HCT116 (cell line): ENCODE data around the gene IPP. TPM values are rescaled to one million over a fixed set of nuclear protein-coding genes. Genes with fewer than 3 reads are reported as not detected.

Experiments used
- ATAC-seq: fragments of 200-7000 bp; cut with Tn5 transposase; 2 replicates; pipeline ENCODE4 v1.9.1; 2020; ENCODE audit warnings: mild to moderate bottlenecking, moderate library complexity
- BruUV-seq: library from RNA; stranded (reverse); fragments of 400-500 nt; replicated peaks from 2 replicates; lab custom pipeline; 2021; lab: Mats Ljungman, UMichigan
- CTCF ChIA-PET: fragments of 300-600 bp; sonication (Branson Sonifier 250); formaldehyde crosslinking; loops from one replicate; lab custom pipeline; 2021; ENCODE audit warnings: antibody characterized with exemption; lab: Charles Lee
- POLR2A ChIA-PET: fragments of 300-600, 350-600 bp; sonication (Branson Sonifier 250); formaldehyde crosslinking; loops from one replicate; lab custom pipeline; 2021; ENCODE audit warnings: antibody characterized with exemption; lab: Charles Lee
- RAD21 ChIA-PET, 2 experiments: fragments of 300-600 bp; sonication (Branson Sonifier 250); formaldehyde crosslinking; loops; one replicate each; lab custom pipeline; 2023; ENCODE audit warnings: low total read pairs in 2 of 2; ENCODE audit not compliant: uncharacterized antibody in 2 of 2, unreplicated experiment in 2 of 2, low non-redundant PET in 1 of 2; lab: Charles Lee
- DNase-seq: peaks from one replicate; pipeline ENCODE4 v3.0.0-alpha.2; 2010; ENCODE audit warnings: low read depth, low spot score
- H2AFZ ChIP-seq: fragments of 200-600 bp; shearing (Covaris generic), sonication (generic); 2 replicates; pipeline ENCODE4 v1.6.1; 2017; ENCODE audit warnings: low read depth, mixed run types, mixed read lengths, antibody characterized with exemption, low read length; ENCODE audit not compliant: poor library complexity, severe bottlenecking
- H3K27ac ChIP-seq: 2 replicates; pipeline ENCODE4 v1.5.1; 2012; ENCODE audit warnings: low read depth, low read length
- H3K27me3 ChIP-seq: fragments of 200-600 bp; sonication (generic); 2 replicates; pipeline ENCODE4 v1.6.1; 2016; ENCODE audit warnings: mixed run types, low read length, mixed read lengths; ENCODE audit not compliant: insufficient read depth
- H3K36me3 ChIP-seq, 2 experiments: fragments of 200-500 bp in 1 of 2; fragments of 200-600 bp in 1 of 2; sonication (Bioruptor generic) in 1 of 2; sonication (generic) in 1 of 2; 2 replicates each; pipeline versions ENCODE4 v1.5.1 to v1.6.1; 2014 to 2016; ENCODE audit warnings: low read length in 2 of 2, inconsistent platforms in 1 of 2, mixed read lengths in 1 of 2, mixed run types in 1 of 2; ENCODE audit not compliant: insufficient read depth in 2 of 2, control insufficient read depth in 1 of 2
- H3K4me1 ChIP-seq, 2 experiments: fragments of 200-600 bp in 1 of 2; sonication (generic) in 1 of 2; 2 replicates each; pipeline versions ENCODE4 v1.5.1 to v1.6.1; 2012 to 2017; ENCODE audit warnings: low read length in 2 of 2, inconsistent platforms in 1 of 2, mild to moderate bottlenecking in 1 of 2, mixed read lengths in 1 of 2, mixed run types in 1 of 2, moderate library complexity in 1 of 2; ENCODE audit not compliant: insufficient read depth in 2 of 2, control insufficient read depth in 1 of 2
- H3K4me2 ChIP-seq: fragments of 200-600 bp; sonication (generic); 2 replicates; pipeline ENCODE4 v1.6.1; 2017; ENCODE audit warnings: mixed run types, low read length, mixed read lengths
- H3K4me3 ChIP-seq, 2 experiments: fragments of 200-600 bp in 1 of 2; sonication (generic) in 1 of 2; replicated peaks in 1 of 2; 2 replicates each; pipeline ENCODE4 v1.5.1; 2011 to 2016; ENCODE audit warnings: low read length in 2 of 2, control low read depth in 1 of 2, low read depth in 1 of 2, mild to moderate bottlenecking in 1 of 2, mixed read lengths in 1 of 2, mixed run types in 1 of 2
- H3K79me2 ChIP-seq: fragments of 200-600 bp; sonication (generic); 2 replicates; pipeline ENCODE4 v1.6.1; 2017; ENCODE audit warnings: mild to moderate bottlenecking, mixed run types, low read length, moderate library complexity, mixed read lengths; ENCODE audit not compliant: insufficient read depth
- H3K9ac ChIP-seq: fragments of 200-600 bp; sonication (generic); 2 replicates; pipeline ENCODE4 v1.6.1; 2016; ENCODE audit warnings: low read length, mixed read lengths
- H3K9me2 ChIP-seq: fragments of 200-600 bp; sonication (generic), shearing (Covaris generic); 2 replicates; pipeline ENCODE4 v1.6.1; 2017; ENCODE audit warnings: mixed run types, mild to moderate bottlenecking, moderate library complexity; ENCODE audit not compliant: insufficient read depth
- H3K9me3 ChIP-seq, 2 experiments: fragments of 200-500 bp in 1 of 2; fragments of 200-600 bp in 1 of 2; sonication (Bioruptor generic) in 1 of 2; sonication (generic) in 1 of 2; 2 replicates each; pipeline ENCODE4 v1.6.1; 2014 to 2017; ENCODE audit warnings: low read length in 2 of 2, mixed read lengths in 2 of 2, inconsistent platforms in 1 of 2, low read depth in 1 of 2, mild to moderate bottlenecking in 1 of 2, mixed run types in 1 of 2, moderate library complexity in 1 of 2; ENCODE audit not compliant: control insufficient read depth in 1 of 2, insufficient read depth in 1 of 2
- H4K20me1 ChIP-seq: fragments of 200-600 bp; sonication (generic), shearing (Covaris generic); 2 replicates; pipeline ENCODE4 v1.6.1; 2017; ENCODE audit warnings: mixed run types, mild to moderate bottlenecking, moderate library complexity; ENCODE audit not compliant: insufficient read depth
- CBX3 ChIP-seq: IDR thresholded peaks from 2 replicates; pipeline ENCODE4 v1.6.1; 2012; ENCODE audit warnings: low read depth
- CTCF ChIP-seq, 3 experiments: fragments of 200-600 bp in 1 of 3; sonication (generic) in 1 of 3; IDR thresholded peaks in 2 of 3; conservative IDR thresholded peaks in 1 of 3; 2 replicates each; pipeline ENCODE4 v1.5.1; 2012 to 2017; ENCODE audit warnings: low read depth in 2 of 3, low read length in 2 of 3, antibody characterized with exemption in 1 of 3, borderline replicate concordance in 1 of 3, control low read depth in 1 of 3, mild to moderate bottlenecking in 1 of 3, mixed read lengths in 1 of 3, mixed run types in 1 of 3, moderate library complexity in 1 of 3; ENCODE audit not compliant: insufficient read depth in 1 of 3
- EGR1 ChIP-seq: IDR thresholded peaks from 2 replicates; pipeline ENCODE4 v1.6.1; 2012; ENCODE audit warnings: low read depth
- EZH2phosphoT487 ChIP-seq: fragments of 200-600 bp; IDR thresholded peaks from 2 replicates; pipeline ENCODE4 v1.6.1; 2018; ENCODE audit warnings: antibody characterized with exemption, borderline replicate concordance
- FOSL1 ChIP-seq: IDR thresholded peaks from 2 replicates; pipeline ENCODE4 v1.6.1; 2012; ENCODE audit warnings: low read depth
- JUND ChIP-seq: IDR thresholded peaks from 2 replicates; pipeline ENCODE4 v1.6.1; 2012
- POLR2A ChIP-seq: IDR thresholded peaks from 2 replicates; pipeline ENCODE4 v1.7.0; 2011; ENCODE audit warnings: borderline replicate concordance; ENCODE audit not compliant: insufficient read depth, insufficient read length; ENCODE audit errors: extremely low read depth
- SIN3A ChIP-seq: IDR thresholded peaks from 2 replicates; pipeline ENCODE4 v1.6.1; 2012; ENCODE audit warnings: low read depth
- SRF ChIP-seq: IDR thresholded peaks from 2 replicates; pipeline ENCODE4 v1.6.1; 2012; ENCODE audit warnings: low read depth
- TCF7L2 ChIP-seq: IDR thresholded peaks from 2 replicates; pipeline ENCODE4 v1.7.0; 2011; ENCODE audit warnings: borderline replicate concordance, inconsistent platforms; ENCODE audit not compliant: insufficient read depth, insufficient read length; ENCODE audit errors: extremely low read depth
- YY1 ChIP-seq: IDR thresholded peaks from 2 replicates; pipeline ENCODE4 v1.6.1; 2011; ENCODE audit warnings: low read length, low read depth, moderate library complexity, mild to moderate bottlenecking; ENCODE audit not compliant: insufficient replicate concordance; ENCODE audit errors: extremely low read depth
- ZFX ChIP-seq: fragments of 450-650 bp; IDR thresholded peaks from 2 replicates; pipeline ENCODE4 v1.6.1; 2017
- intact Hi-C: fragments of 100-400 bp; cut with micrococcal nuclease; formaldehyde crosslinking; loops from 2 replicates; pipeline ENCODE4 v1.10.0; 2022
- total RNA-seq: library from RNA; stranded (reverse); gene quantifications from one replicate; pipeline ENCODE4 v1.2.1, GENCODE V29; 2021; ENCODE audit not compliant: unreplicated experiment
- TF ChIP-seq, protein P1 (sequence below): IDR thresholded peaks from 2 replicates; pipeline ENCODE4 v1.6.1; 2012; ENCODE audit warnings: low read depth

The IPP gene
- total RNA-seq, 1 experiment from 2014 or later = 13.8 TPM

- H4K20me1 ChIP-seq = no peaks in the 10 kb centered on the region
- CTCF ChIA-PET = no interaction called here
- POLR2A ChIA-PET = no interaction called here
- no peaks in the 10 kb centered on the region for H3K27me3 ChIP-seq
- H2AFZ ChIP-seq = no peak overlapping the region
- no TSS peak for BruUV-seq
- RAD21 ChIA-PET = interaction anchor here in 1 of 2 experiments (0.7 kb wide), 1 partner anchor 109 kb away, joined by 3 read pairs; no protein-coding TSS in a partner anchor
- no peaks in the 10 kb centered on the region for H3K79me2 ChIP-seq
- no peak for DNase-seq
- no peaks in the 10 kb centered on the region for H3K36me3 ChIP-seq
- no peaks in the 10 kb centered on the region; a peak in 1 of 4 replicates for H3K4me1 ChIP-seq
- no peak overlapping the region for H3K9ac ChIP-seq
- no peaks in the 10 kb centered on the region for H3K9me3 ChIP-seq
- ATAC-seq = no peak
- intact Hi-C loops = no loop called here
- H3K4me3 ChIP-seq = no peak overlapping the region
- H3K27ac ChIP-seq = no peak overlapping the region
- TF ChIP-seq CBX3 = no peak
- no peak for TF ChIP-seq CTCF (IDR thresholded peaks at IDR 0.05 in 2 of 3, conservative IDR thresholded peaks at IDR 0.05 in 1 of 3; ENCODE audit: borderline replicate concordance in 1 of 3, insufficient read depth in 1 of 3, low read depth in 2 of 3, low read length in 2 of 3)
- TF ChIP-seq JUND = no peak
- TF ChIP-seq EGR1 = no peak
- no peak for TF ChIP-seq FOSL1
- TF ChIP-seq YY1 = no peak
- TF ChIP-seq ZFX = no peak
- no peak for TF ChIP-seq SIN3A
- no peak for TF ChIP-seq EZH2phosphoT487
- H3K9me2 ChIP-seq = no peaks in the 10 kb centered on the region
- H3K4me2 ChIP-seq = no peak overlapping the region
Observed at GRCh38 chr1:45789601-45790000, 39.1 kb upstream of the IPP start.

DNA sequence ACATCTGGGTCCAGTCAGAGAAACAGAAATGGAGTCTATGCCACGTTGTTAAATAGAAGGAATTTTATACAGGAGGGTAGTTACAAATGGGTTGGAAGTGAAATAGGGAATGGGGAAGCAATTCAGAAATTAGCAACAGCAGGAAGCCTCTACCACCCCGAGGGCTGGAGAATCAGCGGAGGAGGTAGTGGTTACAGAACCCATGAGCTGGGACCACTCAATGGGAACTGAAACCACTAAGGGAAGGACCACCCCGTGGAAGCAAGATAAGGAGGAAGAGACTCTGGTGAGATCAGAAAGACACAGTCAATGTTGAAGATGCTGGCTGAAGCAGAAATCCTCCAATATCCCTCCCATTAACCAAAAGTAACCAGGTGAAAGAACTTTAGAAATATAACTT is 37.5 kb upstream of the IPP start:
- RAD21 ChIA-PET = no interaction called here
- DNase-seq (no peak), ATAC-seq (no peak)
- no peaks in the 10 kb centered on the region for H3K4me1 ChIP-seq
- H2AFZ ChIP-seq = no peak overlapping the region
- no peaks in the 10 kb centered on the region for H3K36me3 ChIP-seq
- no peaks in the 10 kb centered on the region for H3K9me2 ChIP-seq
- CTCF ChIA-PET = no interaction called here
- POLR2A ChIA-PET = no interaction called here
- no peaks in the 10 kb centered on the region for H4K20me1 ChIP-seq
- H3K27me3 ChIP-seq = no peaks in the 10 kb centered on the region
- no peak overlapping the region for H3K4me3 ChIP-seq
- H3K9me3 ChIP-seq = no peaks in the 10 kb centered on the region
- no peak for TF ChIP-seq TCF7L2
- TF ChIP-seq SIN3A = no peak
- no peak for TF ChIP-seq POLR2A
- TF ChIP-seq CTCF (IDR thresholded peaks at IDR 0.05 in 2 of 3, conservative IDR thresholded peaks at IDR 0.05 in 1 of 3; ENCODE audit: borderline replicate concordance in 1 of 3, insufficient read depth in 1 of 3, low read depth in 2 of 3, low read length in 2 of 3) = no peak
- TF ChIP-seq FOSL1 = no peak
- TF ChIP-seq, protein P1, sequence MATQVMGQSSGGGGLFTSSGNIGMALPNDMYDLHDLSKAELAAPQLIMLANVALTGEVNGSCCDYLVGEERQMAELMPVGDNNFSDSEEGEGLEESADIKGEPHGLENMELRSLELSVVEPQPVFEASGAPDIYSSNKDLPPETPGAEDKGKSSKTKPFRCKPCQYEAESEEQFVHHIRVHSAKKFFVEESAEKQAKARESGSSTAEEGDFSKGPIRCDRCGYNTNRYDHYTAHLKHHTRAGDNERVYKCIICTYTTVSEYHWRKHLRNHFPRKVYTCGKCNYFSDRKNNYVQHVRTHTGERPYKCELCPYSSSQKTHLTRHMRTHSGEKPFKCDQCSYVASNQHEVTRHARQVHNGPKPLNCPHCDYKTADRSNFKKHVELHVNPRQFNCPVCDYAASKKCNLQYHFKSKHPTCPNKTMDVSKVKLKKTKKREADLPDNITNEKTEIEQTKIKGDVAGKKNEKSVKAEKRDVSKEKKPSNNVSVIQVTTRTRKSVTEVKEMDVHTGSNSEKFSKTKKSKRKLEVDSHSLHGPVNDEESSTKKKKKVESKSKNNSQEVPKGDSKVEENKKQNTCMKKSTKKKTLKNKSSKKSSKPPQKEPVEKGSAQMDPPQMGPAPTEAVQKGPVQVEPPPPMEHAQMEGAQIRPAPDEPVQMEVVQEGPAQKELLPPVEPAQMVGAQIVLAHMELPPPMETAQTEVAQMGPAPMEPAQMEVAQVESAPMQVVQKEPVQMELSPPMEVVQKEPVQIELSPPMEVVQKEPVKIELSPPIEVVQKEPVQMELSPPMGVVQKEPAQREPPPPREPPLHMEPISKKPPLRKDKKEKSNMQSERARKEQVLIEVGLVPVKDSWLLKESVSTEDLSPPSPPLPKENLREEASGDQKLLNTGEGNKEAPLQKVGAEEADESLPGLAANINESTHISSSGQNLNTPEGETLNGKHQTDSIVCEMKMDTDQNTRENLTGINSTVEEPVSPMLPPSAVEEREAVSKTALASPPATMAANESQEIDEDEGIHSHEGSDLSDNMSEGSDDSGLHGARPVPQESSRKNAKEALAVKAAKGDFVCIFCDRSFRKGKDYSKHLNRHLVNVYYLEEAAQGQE = no peak
- TF ChIP-seq CBX3 = no peak
- TF ChIP-seq SRF = no peak
- H3K9ac ChIP-seq = no peak overlapping the region
- no peak overlapping the region for H3K27ac ChIP-seq
- BruUV-seq = no TSS peak
- H3K4me2 ChIP-seq = no peak overlapping the region
- intact Hi-C loops = no loop called here
- no peaks in the 10 kb centered on the region for H3K79me2 ChIP-seq
